Lung (tissue), 16 donors: Measurements from ENCODE around the gene ZNF579. TPM values are rescaled to one million over a fixed set of nuclear protein-coding genes. Genes with fewer than 3 reads are reported as not detected.

ENCODE experiments used
- ATAC-seq: fragments of 200-7000 bp; cut with Tn5 transposase; one replicate; pipeline ENCODE4 v1.9.1; 2020; ENCODE audit warnings: moderate number of reproducible peaks; ENCODE audit not compliant: insufficient read depth, low FRiP score
- DNase-seq, 3 donors: peaks; one replicate each; pipeline ENCODE4 v3.0.0-alpha.2; 2013 to 2017
- H3K27ac ChIP-seq, 2 donors: one replicate each; pipeline ENCODE4 v1.5.1; 2013; ENCODE audit warnings: mild to moderate bottlenecking in 2 of 2, moderate library complexity in 2 of 2, control low read depth in 1 of 2, inconsistent platforms in 1 of 2, low read depth in 1 of 2, low read length in 1 of 2
- H3K27me3 ChIP-seq, 3 donors: one replicate each; pipeline ENCODE4 v1.5.1; 2013; ENCODE audit warnings: low read length in 2 of 3; ENCODE audit not compliant: control insufficient read depth in 3 of 3, insufficient read depth in 3 of 3
- H3K36me3 ChIP-seq, 4 donors: one replicate each; pipeline ENCODE4 v1.5.1; 2013; ENCODE audit warnings: low read length in 4 of 4, mild to moderate bottlenecking in 1 of 4, moderate library complexity in 1 of 4; ENCODE audit not compliant: control insufficient read depth in 4 of 4, insufficient read depth in 4 of 4
- H3K4me1 ChIP-seq, 5 donors: one replicate each; pipeline ENCODE4 v1.5.1; 2013; ENCODE audit warnings: low read length in 5 of 5, mild to moderate bottlenecking in 2 of 5, moderate library complexity in 1 of 5; ENCODE audit not compliant: control insufficient read depth in 5 of 5, insufficient read depth in 5 of 5
- H3K4me3 ChIP-seq: one replicate; pipeline ENCODE4 v1.5.1; 2013; ENCODE audit warnings: mild to moderate bottlenecking, control low read depth, moderate library complexity
- H3K9ac ChIP-seq, 2 donors: one replicate each; pipeline ENCODE4 v1.5.1; 2013; ENCODE audit warnings: low read length in 2 of 2, control low read depth in 1 of 2; ENCODE audit not compliant: insufficient read depth in 1 of 2
- H3K9me3 ChIP-seq, 4 donors: one replicate each; pipeline ENCODE4 v1.5.1; 2013; ENCODE audit warnings: low read length in 3 of 4, mild to moderate bottlenecking in 1 of 4, moderate library complexity in 1 of 4; ENCODE audit not compliant: control insufficient read depth in 4 of 4, insufficient read depth in 3 of 4
- CTCF ChIP-seq: IDR thresholded peaks from 2 replicates; pipeline ENCODE4 v1.5.1; 2012; ENCODE audit warnings: mild to moderate bottlenecking; ENCODE audit errors: control extremely low read depth, extremely low read depth
- WGBS, 2 donors: extraction: QIAGEN DNeasy Blood & Tissue Kit; methylation state at CpG; one replicate each; pipeline ENCODE4 v1.1.7; 2013; 5-methylcytosine and 5-hydroxymethylcytosine counted together
- long read RNA-seq, 5 donors: transcript quantifications; one replicate each; lab custom pipeline, GENCODE V29; 2026
- polyA plus RNA-seq, 2 donors: library from polyadenylated mRNA; stranded (reverse); fragments of 200-250 nt; gene quantifications; one replicate each; pipeline ENCODE4 v1.2.1, GENCODE V29; 2013
- total RNA-seq, 2 donors: library from RNA; depleted of rRNA in 1 of 2; stranded (reverse); fragments of >200 nt in 1 of 2; gene quantifications; one replicate each; pipeline ENCODE4 v1.2.1, GENCODE V29; 2014 to 2021
- donor health status: control.
- donor health status: control.
- donor health status: Bipolar disorder and iron deficiency.
- donor health status: healthy.
- donor health status: DM: yes; HTN: yes; CAD: no.

Gene ZNF579, protein sequence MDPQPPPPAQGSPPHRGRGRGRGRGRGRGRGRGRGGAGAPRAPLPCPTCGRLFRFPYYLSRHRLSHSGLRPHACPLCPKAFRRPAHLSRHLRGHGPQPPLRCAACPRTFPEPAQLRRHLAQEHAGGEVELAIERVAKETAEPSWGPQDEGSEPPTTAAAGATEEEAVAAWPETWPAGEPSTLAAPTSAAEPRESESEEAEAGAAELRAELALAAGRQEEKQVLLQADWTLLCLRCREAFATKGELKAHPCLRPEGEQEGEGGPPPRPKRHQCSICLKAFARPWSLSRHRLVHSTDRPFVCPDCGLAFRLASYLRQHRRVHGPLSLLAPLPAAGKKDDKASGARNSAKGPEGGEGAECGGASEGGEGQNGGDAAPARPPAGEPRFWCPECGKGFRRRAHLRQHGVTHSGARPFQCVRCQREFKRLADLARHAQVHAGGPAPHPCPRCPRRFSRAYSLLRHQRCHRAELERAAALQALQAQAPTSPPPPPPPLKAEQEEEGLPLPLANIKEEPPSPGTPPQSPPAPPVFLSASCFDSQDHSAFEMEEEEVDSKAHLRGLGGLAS
- 10 to 100 TPM in 1 of 2 donors, 1 to 10 TPM in 1; 4.3 to 20.8 TPM for total RNA-seq
- polyA plus RNA-seq: 10 to 100 TPM in 1 of 2 donors, 1 to 10 TPM in 1; 6.5 to 13.6 TPM
- long read RNA-seq, donor 1, transcript ZNF579-201 (2 exons, 2,899 nt): major isoform, 7 of 7 reads
- long read RNA-seq, donor 1, partial matches to known transcripts: 0 of 7 reads
- long read RNA-seq, donor 1, other reads (novel, unspliced or antisense): 0 of 7 reads
- long read RNA-seq, donor 2, partial matches to known transcripts: 0 of 1 reads
- long read RNA-seq, donor 2, other reads (novel, unspliced or antisense): 0 of 1 reads
- long read RNA-seq, donor 3, partial matches to known transcripts: 0 of 3 reads
- long read RNA-seq, donor 3, other reads (novel, unspliced or antisense): 0 of 3 reads
- long read RNA-seq, donor 4, partial matches to known transcripts: 0 of 3 reads
- long read RNA-seq, donor 4, other reads (novel, unspliced or antisense): 0 of 3 reads
- long read RNA-seq, donor 5, partial matches to known transcripts: 0 of 4 reads
- long read RNA-seq, donor 5, other reads (novel, unspliced or antisense): 0 of 4 reads

DNA sequence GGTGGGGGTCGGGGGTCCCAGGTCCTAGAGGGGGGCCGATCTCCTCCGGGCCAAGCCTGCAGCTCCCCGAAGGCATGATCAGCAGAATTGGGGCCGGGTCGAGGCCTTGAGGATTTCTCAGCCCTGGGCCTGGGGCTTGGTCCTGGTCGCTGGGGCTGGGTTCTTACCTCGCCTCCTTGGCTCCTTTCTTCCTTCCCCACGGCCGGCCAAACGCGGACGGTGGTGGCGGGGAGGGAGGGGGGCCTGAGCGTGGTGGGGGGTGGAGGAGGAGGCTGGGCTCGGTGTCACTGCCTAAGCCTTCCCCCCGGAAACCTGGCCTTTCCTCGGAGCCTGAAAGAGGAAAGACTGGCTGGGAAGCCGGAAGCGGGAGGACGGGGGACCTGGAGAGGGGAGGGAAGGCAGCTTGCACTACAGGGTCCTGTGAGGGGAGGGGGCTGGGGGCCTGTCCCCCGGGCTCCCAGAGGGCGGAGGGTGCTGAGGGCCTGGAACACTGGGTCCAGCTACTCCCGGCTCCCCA lies at the start of gene ZNF579:
ZNF579 (minus strand) TSS at position 221 of the 517 bp plus-strand sequence. CDS start 1,209 bp downstream, outside the sequence.
- Histone ChIP-seq H3K36me3 (peaks cover 5 to 20% (median 6%) of the 10 kb centered on the region in 4 donors), H3K27ac (peak within 1 kb of the TSS; percentile 70 to 87), H3K4me1 (peaks cover 3 to 11% (median 6%) of the 10 kb centered on the region in 5 donors), H3K4me3 (peak within 1 kb of the TSS; percentile 52), H3K9ac (peak within 1 kb of the TSS; percentile 80 to 86), H3K27me3 (no peaks in the 10 kb centered on the region), H3K9me3 (peaks cover 0 to 5% (median 0%) of the 10 kb centered on the region in 4 donors)
- DNase-seq (peak; percentile 92 to 95 (median 93)), ATAC-seq (peak; percentile 81)
- 0 to 1% methylated on average over 15 to 24 of the region's 24 CpGs for WGBS, 2 donors
- TF ChIP-seq CTCF: no peak

DNA sequence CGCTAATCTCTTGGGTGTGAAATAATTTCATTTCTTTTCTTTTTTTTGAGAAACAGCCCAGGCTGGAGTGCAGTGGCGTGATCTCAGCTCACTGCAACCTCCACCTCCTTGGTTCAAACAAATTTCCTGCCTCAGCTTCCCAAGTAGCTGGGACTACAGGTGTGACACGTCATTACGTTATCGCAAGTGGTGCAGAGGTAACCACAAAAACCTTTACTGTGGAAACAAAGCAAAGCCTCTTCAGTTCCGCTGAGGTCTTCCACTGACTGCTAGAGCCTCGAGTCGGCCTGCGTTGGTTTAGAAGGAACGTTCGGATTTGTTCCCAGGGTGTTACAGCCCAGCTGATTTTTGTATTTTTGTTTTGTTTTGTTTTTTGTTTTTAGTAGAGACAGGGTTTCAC lies 45.7 kb upstream of the ZNF579 start:
- no peak overlapping the region for H3K27ac ChIP-seq
- peaks cover 0 to 14% (median 3%) of the 10 kb centered on the region in 5 donors for H3K4me1 ChIP-seq
- H3K36me3 ChIP-seq: peaks cover 0 to 12% (median 2%) of the 10 kb centered on the region in 4 donors
- no peak overlapping the region for H3K9ac ChIP-seq
- ATAC-seq (no peak), DNase-seq (no peak)
- H3K4me3 ChIP-seq: no peak overlapping the region
- no peaks in the 10 kb centered on the region for H3K9me3 ChIP-seq
- H3K27me3 ChIP-seq: no peaks in the 10 kb centered on the region
- TF ChIP-seq CTCF: no peak
- WGBS, 2 donors: 82 to 92% methylated on average over 11 of the region's 11 CpGs

- Histone ChIP-seq H3K9me3 (no peaks in the 10 kb centered on the region), H3K4me1 (peaks cover 0 to 18% (median 5%) of the 10 kb centered on the region in 5 donors), H3K4me3 (peak overlapping the region; percentile 44), H3K36me3 (peaks cover 3 to 19% (median 4%) of the 10 kb centered on the region in 4 donors), H3K9ac (peak overlapping the region in 1 of 2 donors; percentile 91), H3K27me3 (no peaks in the 10 kb centered on the region), H3K27ac (peak overlapping the region in 1 of 2 donors; percentile 45)
- no peak for TF ChIP-seq CTCF
- ATAC-seq (no peak), DNase-seq (no peak)
- 43 to 49% methylated on average over 11 of the region's 11 CpGs for WGBS, 2 donors
These were observed 44.3 kb upstream of the ZNF579 start for GRCh38 chr19:55625004-55625326.
